ENCODE results near the gene KMT5B. TPM values are rescaled to one million over a fixed set of nuclear protein-coding genes. Genes with fewer than 3 reads are reported as not detected.

KMT5B gene
- total and polyA plus RNA-seq, 2 donors (not counting 1 experiment from before 2014, with no cell fraction given): 13.0 to 24.3 TPM

DNA sequence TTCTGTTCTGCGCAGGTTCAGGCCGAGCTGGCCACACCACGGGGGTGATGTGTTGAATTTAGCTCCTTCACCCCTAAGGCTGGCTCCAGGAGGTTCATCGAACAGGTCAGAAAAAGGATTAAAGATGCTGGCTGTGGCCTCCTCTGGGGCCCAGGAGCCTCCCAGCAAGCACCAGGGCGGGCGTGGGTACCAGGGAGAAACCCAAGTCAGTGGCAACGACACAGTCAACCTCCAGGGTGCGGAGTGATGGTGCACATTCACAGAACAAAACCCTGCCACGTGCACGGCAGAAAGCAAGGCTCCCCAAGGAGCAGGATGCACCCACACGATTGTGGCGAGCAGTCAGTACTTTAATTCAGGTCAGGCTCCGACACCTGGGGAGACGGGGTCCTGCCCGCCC lies 47.9 kb upstream of the KMT5B start:
- peaks cover 20% of the 10 kb centered on the region for H3K36me3 ChIP-seq (ENCODE audit: control insufficient read depth, insufficient read depth, low read length)

DNA sequence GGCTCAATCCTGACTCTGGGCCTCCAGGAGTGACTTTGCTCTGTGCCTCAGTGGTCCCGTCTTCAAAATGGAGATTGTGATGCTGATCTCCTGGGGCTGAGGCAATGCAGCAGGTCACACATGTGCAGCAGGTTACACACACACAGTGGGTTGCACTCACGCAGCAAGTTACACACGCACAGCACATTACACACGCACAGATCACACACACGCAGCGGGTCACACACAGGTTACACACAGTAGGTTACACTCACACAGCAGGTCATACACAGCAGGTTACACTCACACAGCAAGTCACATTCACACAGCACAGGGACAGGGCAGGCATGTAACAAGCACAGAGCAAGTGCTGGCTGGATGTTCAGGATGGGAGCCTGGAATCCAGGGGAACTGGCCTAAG lies 47.4 kb upstream of the KMT5B start:
- Histone ChIP-seq H3K36me3 (ENCODE audit: control insufficient read depth, insufficient read depth, low read length) (peaks cover 20% of the 10 kb centered on the region), H3K9me3 (ENCODE audit: control insufficient read depth, insufficient read depth, low read depth, low read length) (no peaks in the 10 kb centered on the region), H3K27me3 (ENCODE audit: control insufficient read depth, insufficient read depth, low read length) (no peaks in the 10 kb centered on the region), H3K4me2 (ENCODE audit: extremely low read depth, insufficient read depth, low read length) (no peak overlapping the region), H3K4me1 (ENCODE audit: control insufficient read depth, extremely low read depth, insufficient read depth, low read length) (peaks cover 13% of the 10 kb centered on the region), H2AFZ (ENCODE audit: low read length) (no peak overlapping the region), H3K27ac (ENCODE audit: insufficient read depth, low read length) (no peak overlapping the region), H3K79me2 (ENCODE audit: control insufficient read depth, insufficient read depth, low read length) (peaks cover 5% of the 10 kb centered on the region), H3K9ac (ENCODE audit: insufficient read depth, low read length) (no peak overlapping the region), H3K4me3 (replicated peaks in 1 of 4; ENCODE audit: control extremely low read depth in 1 of 4, insufficient read depth in 1 of 4, low read depth in 3 of 4, low read length in 4 of 4) (no peak overlapping the region), H4K20me1 (ENCODE audit: control insufficient read depth, extremely low read depth, insufficient read depth, low read length) (no peaks in the 10 kb centered on the region)
- TF ChIP-seq EZH2 (IDR thresholded peaks at IDR 0.05; ENCODE audit: low read length, missing control alignments): no peak
- TF ChIP-seq, protein P1, sequence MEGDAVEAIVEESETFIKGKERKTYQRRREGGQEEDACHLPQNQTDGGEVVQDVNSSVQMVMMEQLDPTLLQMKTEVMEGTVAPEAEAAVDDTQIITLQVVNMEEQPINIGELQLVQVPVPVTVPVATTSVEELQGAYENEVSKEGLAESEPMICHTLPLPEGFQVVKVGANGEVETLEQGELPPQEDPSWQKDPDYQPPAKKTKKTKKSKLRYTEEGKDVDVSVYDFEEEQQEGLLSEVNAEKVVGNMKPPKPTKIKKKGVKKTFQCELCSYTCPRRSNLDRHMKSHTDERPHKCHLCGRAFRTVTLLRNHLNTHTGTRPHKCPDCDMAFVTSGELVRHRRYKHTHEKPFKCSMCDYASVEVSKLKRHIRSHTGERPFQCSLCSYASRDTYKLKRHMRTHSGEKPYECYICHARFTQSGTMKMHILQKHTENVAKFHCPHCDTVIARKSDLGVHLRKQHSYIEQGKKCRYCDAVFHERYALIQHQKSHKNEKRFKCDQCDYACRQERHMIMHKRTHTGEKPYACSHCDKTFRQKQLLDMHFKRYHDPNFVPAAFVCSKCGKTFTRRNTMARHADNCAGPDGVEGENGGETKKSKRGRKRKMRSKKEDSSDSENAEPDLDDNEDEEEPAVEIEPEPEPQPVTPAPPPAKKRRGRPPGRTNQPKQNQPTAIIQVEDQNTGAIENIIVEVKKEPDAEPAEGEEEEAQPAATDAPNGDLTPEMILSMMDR (conservative IDR thresholded peaks at IDR 0.05 in 1 of 2, IDR thresholded peaks at IDR 0.05 in 1 of 2; ENCODE audit: low read depth in 1 of 2, low read length in 2 of 2): no peak
- DNase-seq (ENCODE audit: low read depth in 2 of 2): no peak

More for the DNA sequence above, 47.9 kb upstream of the KMT5B start:
- TF ChIP-seq EZH2 (IDR thresholded peaks at IDR 0.05; ENCODE audit: low read length, missing control alignments): no peak
- TF ChIP-seq, protein P1 (conservative IDR thresholded peaks at IDR 0.05 in 1 of 2, IDR thresholded peaks at IDR 0.05 in 1 of 2; ENCODE audit: low read depth in 1 of 2, low read length in 2 of 2): no peak
- H3K27ac ChIP-seq (ENCODE audit: insufficient read depth, low read length): no peak overlapping the region
- H3K4me2 ChIP-seq (ENCODE audit: extremely low read depth, insufficient read depth, low read length): no peak overlapping the region
- H2AFZ ChIP-seq (ENCODE audit: low read length): no peak overlapping the region
- H3K9ac ChIP-seq (ENCODE audit: insufficient read depth, low read length): no peak overlapping the region
- no peaks in the 10 kb centered on the region for H3K27me3 ChIP-seq (ENCODE audit: control insufficient read depth, insufficient read depth, low read length)
- H3K9me3 ChIP-seq (ENCODE audit: control insufficient read depth, insufficient read depth, low read depth, low read length): no peaks in the 10 kb centered on the region
- no peak for DNase-seq (ENCODE audit: low read depth in 2 of 2)
- H3K4me3 ChIP-seq (replicated peaks in 1 of 4; ENCODE audit: control extremely low read depth in 1 of 4, insufficient read depth in 1 of 4, low read depth in 3 of 4, low read length in 4 of 4): no peak overlapping the region
- H3K79me2 ChIP-seq (ENCODE audit: control insufficient read depth, insufficient read depth, low read length): peaks cover 5% of the 10 kb centered on the region
- H3K4me1 ChIP-seq (ENCODE audit: control insufficient read depth, extremely low read depth, insufficient read depth, low read length): peaks cover 13% of the 10 kb centered on the region
- no peaks in the 10 kb centered on the region for H4K20me1 ChIP-seq (ENCODE audit: control insufficient read depth, extremely low read depth, insufficient read depth, low read length)

DNA sequence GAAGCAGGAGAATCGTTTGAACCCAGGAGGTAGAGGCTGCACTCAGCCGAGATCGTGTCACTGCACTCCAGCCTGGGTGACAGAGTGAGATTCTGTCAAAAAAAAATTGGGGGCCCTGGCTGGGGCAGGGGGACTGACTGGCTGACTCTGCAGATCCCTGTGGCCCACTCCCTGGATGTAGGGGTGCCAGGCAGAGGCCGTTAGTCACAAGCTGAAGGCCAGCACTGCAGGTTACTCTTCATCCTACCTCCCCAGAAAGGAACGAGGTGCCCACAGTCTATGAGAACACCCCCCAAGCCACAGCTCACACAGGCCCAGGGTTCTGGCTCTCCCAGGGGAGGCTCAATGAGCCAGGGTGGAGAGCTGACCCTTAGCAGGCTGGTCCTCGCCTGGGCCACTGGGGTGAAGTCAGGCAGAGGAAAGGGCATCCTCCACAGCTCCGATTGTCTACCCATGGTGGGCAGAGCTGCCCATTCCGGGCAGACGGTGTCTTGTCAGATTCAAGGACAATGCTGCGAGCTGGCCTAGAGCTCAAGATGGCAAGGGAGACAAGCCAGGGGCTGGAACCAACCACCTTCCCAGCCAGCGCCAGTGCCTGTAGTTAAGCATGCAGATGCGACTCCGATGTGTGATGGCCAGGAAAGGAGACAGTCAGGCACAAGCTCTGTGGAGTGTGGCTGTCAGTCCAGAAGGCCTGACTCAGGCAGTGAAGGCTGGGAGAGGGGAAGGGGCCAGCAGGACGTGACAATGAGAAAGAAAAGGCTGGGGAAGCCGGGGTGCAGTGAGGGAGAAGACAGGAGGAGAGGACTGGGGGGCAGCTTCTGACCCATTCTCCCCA lies 46.2 kb upstream of the KMT5B start:
- H3K36me3 ChIP-seq (ENCODE audit: control insufficient read depth, insufficient read depth, low read length): peaks cover 18% of the 10 kb centered on the region
- no peak for DNase-seq (ENCODE audit: low read depth in 2 of 2)
- TF ChIP-seq EZH2 (IDR thresholded peaks at IDR 0.05; ENCODE audit: low read length, missing control alignments): no peak
- TF ChIP-seq, protein P1 (conservative IDR thresholded peaks at IDR 0.05 in 1 of 2, IDR thresholded peaks at IDR 0.05 in 1 of 2; ENCODE audit: low read depth in 1 of 2, low read length in 2 of 2): no peak
- H4K20me1 ChIP-seq (ENCODE audit: control insufficient read depth, extremely low read depth, insufficient read depth, low read length): no peaks in the 10 kb centered on the region
- no peak overlapping the region for H3K4me3 ChIP-seq (replicated peaks in 1 of 4; ENCODE audit: control extremely low read depth in 1 of 4, insufficient read depth in 1 of 4, low read depth in 3 of 4, low read length in 4 of 4)
- peaks cover 13% of the 10 kb centered on the region for H3K4me1 ChIP-seq (ENCODE audit: control insufficient read depth, extremely low read depth, insufficient read depth, low read length)
- H3K9me3 ChIP-seq (ENCODE audit: control insufficient read depth, insufficient read depth, low read depth, low read length): no peaks in the 10 kb centered on the region
- H3K27ac ChIP-seq (ENCODE audit: insufficient read depth, low read length): no peak overlapping the region
- H3K9ac ChIP-seq (ENCODE audit: insufficient read depth, low read length): no peak overlapping the region
- no peaks in the 10 kb centered on the region for H3K79me2 ChIP-seq (ENCODE audit: control insufficient read depth, insufficient read depth, low read length)
- H3K27me3 ChIP-seq (ENCODE audit: control insufficient read depth, insufficient read depth, low read length): no peaks in the 10 kb centered on the region
- H2AFZ ChIP-seq (ENCODE audit: low read length): no peak overlapping the region
- no peak overlapping the region for H3K4me2 ChIP-seq (ENCODE audit: extremely low read depth, insufficient read depth, low read length)

Measured in fibroblast of lung (primary cell).